ENCODE results near the gene ATP6V0B. TPM values are rescaled to one million over a fixed set of nuclear protein-coding genes. Genes with fewer than 3 reads are reported as not detected.

ATP6V0B gene
- total and polyA plus RNA-seq, 2 of the 13 experiments (the other 11 are each of a cell fraction or from before 2014, with no cell fraction given): 157 to 161 TPM

- TF ChIP-seq ZNF280D (CRISPR knock-in tag; IDR thresholded peaks at IDR 0.05): no peak
- TF ChIP-seq ZBTB49 (CRISPR knock-in tag; IDR thresholded peaks at IDR 0.05; ENCODE audit: borderline replicate concordance): no peak
- TF ChIP-seq ATF7 (IDR thresholded peaks at IDR 0.05): no peak
- TF ChIP-seq ATF7 (CRISPR knock-in tag; IDR thresholded peaks at IDR 0.05): no peak
- TF ChIP-seq ZNF460 (CRISPR knock-in tag; IDR thresholded peaks at IDR 0.05; ENCODE audit: borderline replicate concordance): no peak
- TF ChIP-seq FOXM1 (CRISPR knock-in tag; IDR thresholded peaks at IDR 0.05): no peak
- TF ChIP-seq FOXA3 (CRISPR knock-in tag; IDR thresholded peaks at IDR 0.05): peak; percentile 39; the same call in 1 of the 2 replicates
- no peak for TF ChIP-seq ZBTB8A (CRISPR knock-in tag; IDR thresholded peaks at IDR 0.05; ENCODE audit: borderline replicate concordance, low read depth)
- TF ChIP-seq NCOR1 (IDR thresholded peaks at IDR 0.05; ENCODE audit: borderline replicate concordance, low read length): no peak
- no peak for TF ChIP-seq ELF4 (CRISPR knock-in tag; IDR thresholded peaks at IDR 0.05; ENCODE audit: borderline replicate concordance)
- TF ChIP-seq THAP8 (CRISPR knock-in tag; IDR thresholded peaks at IDR 0.05; ENCODE audit: borderline replicate concordance): peak; percentile 85; the same call in 1 of the 2 replicates
- TF ChIP-seq ELK4 (CRISPR knock-in tag; IDR thresholded peaks at IDR 0.05; ENCODE audit: borderline replicate concordance): no peak
- TF ChIP-seq ZNF362 (CRISPR knock-in tag; IDR thresholded peaks at IDR 0.05; ENCODE audit: borderline replicate concordance): no peak
- no peak for TF ChIP-seq PBX3 (CRISPR knock-in tag; IDR thresholded peaks at IDR 0.05; ENCODE audit: borderline replicate concordance)
- TF ChIP-seq KDM4B (CRISPR knock-in tag; IDR thresholded peaks at IDR 0.05): no peak; the same call in 1 of the 2 replicates
- TF ChIP-seq ZNF547 (CRISPR knock-in tag; IDR thresholded peaks at IDR 0.05): no peak; the same call in 1 of the 2 replicates
- TF ChIP-seq RFXANK (CRISPR knock-in tag; IDR thresholded peaks at IDR 0.05): no peak
- peak; percentile 26 for TF ChIP-seq TBL1XR1 (IDR thresholded peaks at IDR 0.05; ENCODE audit: borderline replicate concordance, low read length, partially characterized antibody)
- TF ChIP-seq ZNF768 (CRISPR knock-in tag; IDR thresholded peaks at IDR 0.05): no peak
Measured at GRCh38 chr1:43974443-43975248, at the start of gene ATP6V0B (continued).

Data from HepG2 (cell line).